ENCODE results near the gene NCAPG2. TPM values are rescaled to one million over a fixed set of nuclear protein-coding genes. Genes with fewer than 3 reads are reported as not detected.
A peak's percentile ranks its signal among the peaks of the same experiment; 100 is the strongest.

The NCAPG2 gene
- total and polyA plus RNA-seq, 4 experiments from 2014 or later: 7.2 to 17.9 (median 13.9) TPM

DNA sequence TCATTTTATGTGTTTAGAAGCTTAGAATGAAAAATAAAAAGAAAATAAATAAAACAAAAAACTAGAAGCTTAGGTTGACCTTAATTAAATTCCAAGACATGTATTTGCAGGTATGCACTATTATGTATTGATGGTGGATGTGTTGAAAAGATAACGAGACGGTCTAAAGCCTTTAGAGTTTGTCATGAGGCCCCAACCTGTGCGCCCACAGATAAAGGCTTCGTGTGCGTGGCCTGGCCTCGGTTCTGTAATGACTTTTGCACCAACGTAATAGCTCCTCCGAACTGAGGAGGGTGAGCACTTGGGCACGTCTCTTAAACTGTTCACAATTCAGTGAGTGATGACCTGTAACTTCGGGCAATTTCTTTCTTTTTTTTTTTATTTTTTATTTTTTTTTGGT is 43.7 kb upstream of the NCAPG2 start:
- Mint-ChIP-seq H3K4me1 (peaks cover 0 to 3% (median 0%) of the 10 kb centered on the region in 4 donors), H3K36me3 (peaks cover 26 to 73% of the 10 kb centered on the region in 2 donors), H3K9me3 (peaks cover 0 to 2% (median 0%) of the 10 kb centered on the region in 8 donors), H3K27me3 (no peaks in the 10 kb centered on the region), H3K27ac (no peak overlapping the region), H3K4me3 (no peak overlapping the region)
- CTCF ChIA-PET (ENCODE audit: partially characterized antibody): no interaction called here
- POLR2A ChIA-PET (ENCODE audit: partially characterized antibody): no interaction called here
- H3K36me3 ChIP-seq (ENCODE audit: insufficient read depth, low read length): peaks cover 42% of the 10 kb centered on the region
- no peaks in the 10 kb centered on the region for H3K27me3 ChIP-seq (ENCODE audit: insufficient read depth, low read length)
- no peak overlapping the region for H3K27ac ChIP-seq (ENCODE audit: low read depth, low read length)
- H3K4me3 ChIP-seq (ENCODE audit: low read length in 2 of 2): no peak overlapping the region
- no peak for DNase-seq
- no peaks in the 10 kb centered on the region for H3K9me3 ChIP-seq (ENCODE audit: control insufficient read depth in 1 of 2, low read length in 2 of 2)
- H3K4me1 ChIP-seq (ENCODE audit: insufficient read depth, low read length): no peaks in the 10 kb centered on the region
- intact Hi-C loops (cut with micrococcal nuclease): no loop called here

DNA sequence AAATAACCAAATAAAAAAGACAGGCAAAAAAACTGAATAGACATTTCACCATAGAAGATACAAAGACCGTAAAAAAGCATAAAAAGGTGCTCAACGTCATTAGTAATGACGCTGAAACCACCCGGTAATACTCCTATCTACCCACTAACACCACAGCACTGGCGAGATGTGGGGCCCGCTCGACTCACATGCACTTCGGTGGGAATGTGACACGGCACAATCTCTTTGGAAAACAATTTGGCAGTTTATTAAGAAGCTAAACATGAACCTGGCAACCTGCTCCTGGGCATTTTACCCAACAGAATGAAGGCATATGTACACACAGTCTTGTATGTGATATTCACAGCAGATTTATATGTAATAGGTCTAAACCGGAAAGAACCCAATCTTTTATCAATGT is 42.8 kb upstream of the NCAPG2 start:
- H3K36me3 Mint-ChIP-seq: peaks cover 35 to 74% of the 10 kb centered on the region in 2 donors
- no peaks in the 10 kb centered on the region for H3K27me3 Mint-ChIP-seq
- no peak overlapping the region for H3K4me3 Mint-ChIP-seq
- no peak overlapping the region for H3K27ac ChIP-seq (ENCODE audit: low read depth, low read length)
- peaks cover 0 to 3% (median 0%) of the 10 kb centered on the region in 4 donors for H3K4me1 Mint-ChIP-seq
- no peaks in the 10 kb centered on the region for H3K9me3 ChIP-seq (ENCODE audit: control insufficient read depth in 1 of 2, low read length in 2 of 2)
- no peaks in the 10 kb centered on the region for H3K27me3 ChIP-seq (ENCODE audit: insufficient read depth, low read length)
- no peaks in the 10 kb centered on the region for H3K4me1 ChIP-seq (ENCODE audit: insufficient read depth, low read length)
- no peak for DNase-seq
- H3K9me3 Mint-ChIP-seq: peaks cover 0 to 2% (median 0%) of the 10 kb centered on the region in 8 donors
- CTCF ChIA-PET (ENCODE audit: partially characterized antibody): no interaction called here
- H3K36me3 ChIP-seq (ENCODE audit: insufficient read depth, low read length): peaks cover 40% of the 10 kb centered on the region
- POLR2A ChIA-PET (ENCODE audit: partially characterized antibody): interaction anchor here (1.4 kb wide), 1 partner anchor 11 kb away, joined by 3 read pairs; no protein-coding TSS in a partner anchor
- H3K4me3 ChIP-seq (ENCODE audit: low read length in 2 of 2): no peak overlapping the region
- intact Hi-C loops (cut with micrococcal nuclease): no loop called here
- H3K27ac Mint-ChIP-seq: peak overlapping the region in 2 of 7 donors; percentile 43 to 47

DNA sequence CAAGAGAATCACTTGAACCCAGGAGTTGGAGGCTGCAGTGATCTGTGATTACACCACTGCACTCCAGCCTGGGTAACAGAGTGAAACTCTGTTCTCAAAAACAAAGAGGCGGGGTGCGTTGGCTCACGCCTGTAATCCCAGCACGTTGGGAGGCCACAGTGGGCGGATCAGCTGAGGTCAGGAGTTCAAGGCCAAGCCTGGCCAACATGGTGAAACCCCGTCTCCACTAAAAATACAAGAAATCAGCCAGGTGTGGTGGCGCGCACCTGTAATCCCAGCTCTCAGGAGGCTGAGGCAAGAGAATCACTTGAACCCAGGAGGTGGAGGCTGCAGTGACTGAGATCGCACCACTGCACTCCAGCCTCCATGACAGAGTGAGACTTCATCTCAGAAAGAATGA is 42.4 kb upstream of the NCAPG2 start:
- Mint-ChIP-seq H3K4me3 (no peak overlapping the region), H3K27me3 (no peaks in the 10 kb centered on the region), H3K36me3 (peaks cover 39 to 79% of the 10 kb centered on the region in 2 donors), H3K27ac (peak overlapping the region in 1 of 7 donors; percentile 43), H3K9me3 (peaks cover 0 to 2% (median 0%) of the 10 kb centered on the region in 8 donors), H3K4me1 (peaks cover 0 to 3% (median 0%) of the 10 kb centered on the region in 4 donors)
- intact Hi-C loops (cut with micrococcal nuclease): no loop called here
- POLR2A ChIA-PET (ENCODE audit: partially characterized antibody): interaction anchor here (1.4 kb wide), 1 partner anchor 10 kb away, joined by 3 read pairs; no protein-coding TSS in a partner anchor
- Histone ChIP-seq H3K27ac (ENCODE audit: low read depth, low read length) (no peak overlapping the region), H3K9me3 (ENCODE audit: control insufficient read depth in 1 of 2, low read length in 2 of 2) (no peaks in the 10 kb centered on the region), H3K4me1 (ENCODE audit: insufficient read depth, low read length) (no peaks in the 10 kb centered on the region), H3K36me3 (ENCODE audit: insufficient read depth, low read length) (peaks cover 45% of the 10 kb centered on the region), H3K27me3 (ENCODE audit: insufficient read depth, low read length) (no peaks in the 10 kb centered on the region), H3K4me3 (ENCODE audit: low read length in 2 of 2) (no peak overlapping the region)
- DNase-seq: no peak
- CTCF ChIA-PET (ENCODE audit: partially characterized antibody): interaction anchor here (0.6 kb wide), 1 partner anchor 29 kb away, joined by 3 read pairs; no protein-coding TSS in a partner anchor

DNA sequence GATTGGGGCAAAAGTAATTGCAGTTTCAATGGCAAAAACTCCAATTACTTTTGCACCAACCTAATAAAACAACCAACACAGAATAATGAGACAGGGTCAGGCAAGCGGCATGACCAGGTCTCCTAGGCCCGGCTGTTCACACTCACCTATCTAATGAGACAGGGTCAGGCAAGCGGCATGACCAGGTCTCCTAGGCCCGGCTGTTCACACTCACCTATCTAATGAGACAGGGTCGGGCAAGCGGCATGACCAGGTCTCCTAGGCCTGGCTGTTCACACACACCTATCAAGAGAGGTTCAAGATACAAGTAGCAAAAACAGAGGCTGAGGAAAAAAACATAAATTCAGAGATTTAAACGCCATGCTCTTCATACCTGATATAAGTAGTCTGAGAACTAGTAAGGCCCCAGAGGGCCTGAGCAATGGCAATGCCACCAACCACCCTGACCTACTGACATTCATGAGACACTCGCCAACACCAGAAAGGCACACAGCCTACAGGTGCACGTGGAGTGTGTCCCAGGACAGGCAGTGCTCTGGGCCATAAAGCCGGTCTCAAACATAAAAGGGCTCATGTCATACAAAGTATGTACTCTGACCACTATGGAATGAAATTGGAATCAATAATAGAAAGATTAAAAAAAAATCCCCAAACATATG is 40.6 kb upstream of the NCAPG2 start:
- H3K27ac Mint-ChIP-seq: no peak overlapping the region
- no peaks in the 10 kb centered on the region for H3K27me3 ChIP-seq (ENCODE audit: insufficient read depth, low read length)
- H3K4me1 ChIP-seq (ENCODE audit: insufficient read depth, low read length): no peaks in the 10 kb centered on the region
- CTCF ChIA-PET (ENCODE audit: partially characterized antibody): no interaction called here
- no peak overlapping the region for H3K4me3 ChIP-seq (ENCODE audit: low read length in 2 of 2)
- H3K9me3 Mint-ChIP-seq: peaks cover 0 to 5% (median 0%) of the 10 kb centered on the region in 8 donors
- peaks cover 49 to 81% of the 10 kb centered on the region in 2 donors for H3K36me3 Mint-ChIP-seq
- no peak overlapping the region for H3K4me3 Mint-ChIP-seq
- no peaks in the 10 kb centered on the region for H3K9me3 ChIP-seq (ENCODE audit: control insufficient read depth in 1 of 2, low read length in 2 of 2)
- H3K27ac ChIP-seq (ENCODE audit: low read depth, low read length): no peak overlapping the region
- H3K27me3 Mint-ChIP-seq: no peaks in the 10 kb centered on the region
- POLR2A ChIA-PET (ENCODE audit: partially characterized antibody): no interaction called here
- no peak for DNase-seq
- H3K36me3 ChIP-seq (ENCODE audit: insufficient read depth, low read length): peaks cover 62% of the 10 kb centered on the region
- no peaks in the 10 kb centered on the region for H3K4me1 Mint-ChIP-seq
- intact Hi-C loops (cut with micrococcal nuclease): no loop called here

DNA sequence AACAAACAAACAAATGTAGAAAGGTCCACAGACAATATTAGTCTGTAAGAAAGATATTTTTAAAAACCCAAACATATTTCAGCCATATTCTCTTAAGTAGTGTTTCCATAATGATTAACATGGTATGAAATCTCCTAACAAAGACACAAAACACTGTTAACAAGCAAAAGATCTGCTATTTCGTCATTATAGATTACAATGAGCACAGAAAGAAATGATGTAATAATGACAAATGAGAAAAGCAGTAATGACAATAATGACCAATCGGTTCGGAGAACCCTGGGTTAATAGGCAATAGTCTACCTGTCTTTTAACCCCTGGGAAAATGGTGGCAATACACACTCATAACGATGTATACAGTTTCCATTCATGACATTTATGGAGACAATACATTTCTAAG is 39.5 kb upstream of the NCAPG2 start:
- H3K27me3 ChIP-seq (ENCODE audit: insufficient read depth, low read length): no peaks in the 10 kb centered on the region
- H3K27ac ChIP-seq (ENCODE audit: low read depth, low read length): no peak overlapping the region
- peaks cover 48 to 83% of the 10 kb centered on the region in 2 donors for H3K36me3 Mint-ChIP-seq
- H3K4me1 ChIP-seq (ENCODE audit: insufficient read depth, low read length): no peaks in the 10 kb centered on the region
- H3K4me1 Mint-ChIP-seq: no peaks in the 10 kb centered on the region
- ChIA-PET CTCF (ENCODE audit: partially characterized antibody) (no interaction called here), POLR2A (ENCODE audit: partially characterized antibody) (no interaction called here)
- no peaks in the 10 kb centered on the region for H3K9me3 ChIP-seq (ENCODE audit: control insufficient read depth in 1 of 2, low read length in 2 of 2)
- H3K4me3 Mint-ChIP-seq: no peak overlapping the region
- no peaks in the 10 kb centered on the region for H3K27me3 Mint-ChIP-seq
- intact Hi-C loops (cut with micrococcal nuclease): no loop called here
- H3K36me3 ChIP-seq (ENCODE audit: insufficient read depth, low read length): peaks cover 70% of the 10 kb centered on the region
- no peak overlapping the region for H3K4me3 ChIP-seq (ENCODE audit: low read length in 2 of 2)
- DNase-seq: no peak
- H3K9me3 Mint-ChIP-seq: peaks cover 0 to 5% (median 0%) of the 10 kb centered on the region in 8 donors
- H3K27ac Mint-ChIP-seq: peak overlapping the region in 1 of 7 donors; percentile 18

DNA sequence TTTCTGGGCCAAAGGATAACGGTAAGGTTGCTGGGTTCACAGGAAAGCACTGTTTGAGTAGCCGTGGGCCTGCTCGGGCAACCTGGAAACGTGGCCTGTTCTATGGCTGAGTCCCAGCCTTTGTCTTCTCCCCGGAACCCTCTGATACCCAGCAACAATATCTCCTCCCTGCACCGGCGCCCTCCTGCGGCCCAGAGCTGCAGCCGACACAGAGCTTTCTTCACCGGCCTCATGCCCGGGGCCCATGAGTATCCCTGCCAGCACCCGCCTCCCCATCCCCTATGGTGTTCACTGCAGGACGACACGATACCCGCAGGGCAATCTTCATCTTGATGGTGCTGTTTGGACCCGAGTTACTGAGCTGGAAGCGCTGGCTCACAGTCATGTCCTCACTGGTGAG is 38.6 kb upstream of the NCAPG2 start:
- Mint-ChIP-seq H3K36me3 (peaks cover 56 to 89% of the 10 kb centered on the region in 2 donors), H3K27ac (peak overlapping the region in 2 of 7 donors; percentile 7 to 51), H3K27me3 (no peaks in the 10 kb centered on the region), H3K4me1 (no peaks in the 10 kb centered on the region), H3K4me3 (no peak overlapping the region), H3K9me3 (peaks cover 0 to 5% (median 0%) of the 10 kb centered on the region in 8 donors)
- no peaks in the 10 kb centered on the region for H3K9me3 ChIP-seq (ENCODE audit: control insufficient read depth in 1 of 2, low read length in 2 of 2)
- no peak overlapping the region for H3K4me3 ChIP-seq (ENCODE audit: low read length in 2 of 2)
- CTCF ChIA-PET (ENCODE audit: partially characterized antibody): interaction anchor here (1.6 kb wide), 1 partner anchor 234 kb away, joined by 5 read pairs; no protein-coding TSS in a partner anchor
- no peak for DNase-seq
- H3K27me3 ChIP-seq (ENCODE audit: insufficient read depth, low read length): no peaks in the 10 kb centered on the region
- H3K4me1 ChIP-seq (ENCODE audit: insufficient read depth, low read length): no peaks in the 10 kb centered on the region
- H3K27ac ChIP-seq (ENCODE audit: low read depth, low read length): no peak overlapping the region
- peaks cover 74% of the 10 kb centered on the region for H3K36me3 ChIP-seq (ENCODE audit: insufficient read depth, low read length)
- POLR2A ChIA-PET (ENCODE audit: partially characterized antibody): interaction anchor here (1.1 kb wide), 1 partner anchor 11 kb away, joined by 3 read pairs; no protein-coding TSS in a partner anchor
- intact Hi-C loops (cut with micrococcal nuclease): no loop called here

DNA sequence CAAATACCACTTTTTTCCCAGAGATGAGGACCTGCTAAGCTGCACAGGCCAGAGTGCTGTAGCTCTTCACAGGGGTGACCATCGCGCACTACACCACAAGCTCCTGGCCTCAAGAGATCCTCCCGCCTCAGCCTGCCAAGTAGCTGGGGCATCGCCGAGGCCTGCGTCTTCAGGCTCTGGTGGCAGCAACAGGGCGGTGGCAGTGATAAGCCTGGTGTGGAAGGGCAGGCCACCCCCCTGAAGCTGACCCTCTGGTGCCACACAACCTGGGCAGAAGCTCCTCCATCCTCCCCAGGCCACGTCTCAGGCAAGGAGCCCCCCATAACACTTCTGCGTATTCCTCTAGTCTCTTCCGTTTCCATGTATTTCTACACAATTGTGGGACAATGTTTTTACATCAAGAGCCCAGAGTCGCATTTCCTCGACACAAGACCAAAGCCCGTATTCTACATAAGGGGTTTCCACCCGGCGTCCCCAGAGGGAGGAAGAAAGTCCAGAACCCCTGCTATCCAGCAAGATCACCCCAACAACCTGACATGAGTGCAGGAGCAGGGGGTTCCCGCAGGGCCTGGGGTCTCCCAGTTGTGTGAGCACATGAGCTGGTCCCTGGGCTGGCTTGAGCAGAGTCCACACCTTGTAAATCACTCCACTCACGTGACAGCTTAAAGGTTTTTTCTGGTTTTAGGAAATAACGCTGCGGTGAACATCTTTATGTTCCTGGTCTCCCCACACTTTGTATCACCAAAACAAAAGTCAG is 37.6 kb upstream of the NCAPG2 start:
- POLR2A ChIA-PET (ENCODE audit: partially characterized antibody): interaction anchor here (0.6 to 1.1 kb wide), 2 partner anchors 12 to 82 kb away, joined by 3 read pairs; no protein-coding TSS in a partner anchor

More for the DNA sequence above, 37.6 kb upstream of the NCAPG2 start:
- no peak overlapping the region for H3K4me3 Mint-ChIP-seq
- no peak overlapping the region for H3K4me3 ChIP-seq (ENCODE audit: low read length in 2 of 2)
- no peak overlapping the region for H3K27ac ChIP-seq (ENCODE audit: low read depth, low read length)
- H3K36me3 ChIP-seq (ENCODE audit: insufficient read depth, low read length): peaks cover 67% of the 10 kb centered on the region
- peaks cover 0 to 5% (median 0%) of the 10 kb centered on the region in 8 donors for H3K9me3 Mint-ChIP-seq
- H3K4me1 ChIP-seq (ENCODE audit: insufficient read depth, low read length): no peaks in the 10 kb centered on the region
- peak overlapping the region in 4 of 7 donors; percentile 7 to 74 (median 50) for H3K27ac Mint-ChIP-seq
- H3K9me3 ChIP-seq (ENCODE audit: control insufficient read depth in 1 of 2, low read length in 2 of 2): no peaks in the 10 kb centered on the region
- intact Hi-C loops (cut with micrococcal nuclease): no loop called here
- no peaks in the 10 kb centered on the region for H3K27me3 Mint-ChIP-seq
- H3K36me3 Mint-ChIP-seq: peaks cover 58 to 87% of the 10 kb centered on the region in 2 donors
- CTCF ChIA-PET (ENCODE audit: partially characterized antibody): interaction anchor here (1.6 kb wide), 1 partner anchor 235 kb away, joined by 5 read pairs; no protein-coding TSS in a partner anchor
- no peaks in the 10 kb centered on the region for H3K4me1 Mint-ChIP-seq
- no peaks in the 10 kb centered on the region for H3K27me3 ChIP-seq (ENCODE audit: insufficient read depth, low read length)
- no peak for DNase-seq

Measured in CD4-positive, alpha-beta memory T cell (primary cell).